ENCODE results near the gene SPRYD3.
A peak's percentile ranks its signal among the peaks of the same experiment; 100 is the strongest.

The SPRYD3 gene

GRCh38 chr12:53078425-53079225 lies 565 bp downstream of the SPRYD3 start (continued):
- no peak for TF ChIP-seq KLF17 (tag by site-specific recombination; IDR thresholded peaks at IDR 0.05)
- TF ChIP-seq ZNF658 (tag by site-specific recombination; IDR thresholded peaks at IDR 0.05), result no peak
- TF ChIP-seq ZNF433 (tag by site-specific recombination; IDR thresholded peaks at IDR 0.05; ENCODE audit: low read depth), result no peak
- TF ChIP-seq ZNF555 (tag by site-specific recombination; conservative IDR thresholded peaks at IDR 0.05), result no peak
- TF ChIP-seq KLF1 (tag by site-specific recombination; IDR thresholded peaks at IDR 0.05), result no peak
- no peak for TF ChIP-seq ZNF629 (tag by site-specific recombination; IDR thresholded peaks at IDR 0.05)
- no peak for TF ChIP-seq AEBP2 (tag by site-specific recombination; IDR thresholded peaks at IDR 0.05; ENCODE audit: borderline replicate concordance)
- TF ChIP-seq ZNF140 (tag by site-specific recombination; IDR thresholded peaks at IDR 0.05), result no peak
- TF ChIP-seq PRDM4 (tag by site-specific recombination; IDR thresholded peaks at IDR 0.05), result no peak
- TF ChIP-seq ZFP69B (tag by site-specific recombination; IDR thresholded peaks at IDR 0.05), result peak; percentile 50; the same call in 1 of the 2 replicates
- TF ChIP-seq ZNF449 (tag by site-specific recombination; IDR thresholded peaks at IDR 0.05), result 0 out of 2 replicates have a peak, but pooled peaks have one; percentile 45
- no peak for TF ChIP-seq ZBTB21 (tag by site-specific recombination; IDR thresholded peaks at IDR 0.05)
- TF ChIP-seq ZNF560 (tag by site-specific recombination; IDR thresholded peaks at IDR 0.05; ENCODE audit: borderline replicate concordance), result no peak
- no peak for TF ChIP-seq ZNF843 (tag by site-specific recombination; IDR thresholded peaks at IDR 0.05)
- no peak for TF ChIP-seq ZNF292 (tag by site-specific recombination; IDR thresholded peaks at IDR 0.05; ENCODE audit: borderline replicate concordance, low read depth)
- no peak for TF ChIP-seq ZNF10 (tag by site-specific recombination; IDR thresholded peaks at IDR 0.05)
- TF ChIP-seq ZBTB20 (tag by site-specific recombination; IDR thresholded peaks at IDR 0.05), result peak; percentile 63; the same call in 1 of the 2 replicates
- no peak for TF ChIP-seq KLF10 (tag by site-specific recombination; IDR thresholded peaks at IDR 0.05)
- TF ChIP-seq ZFP41 (tag by site-specific recombination; IDR thresholded peaks at IDR 0.05; ENCODE audit: borderline replicate concordance), result no peak
- TF ChIP-seq SCRT2 (tag by site-specific recombination; IDR thresholded peaks at IDR 0.05), result peak; percentile 94
- TF ChIP-seq ZBTB48 (tag by site-specific recombination; IDR thresholded peaks at IDR 0.05), result peak; percentile 45
- no peak for TF ChIP-seq PRDM6 (tag by site-specific recombination; IDR thresholded peaks at IDR 0.05)
- 0 out of 2 replicates have a peak, but pooled peaks have one; percentile 35 for TF ChIP-seq ZNF664 (tag by site-specific recombination; IDR thresholded peaks at IDR 0.05)
- no peak for TF ChIP-seq YY2 (tag by site-specific recombination; IDR thresholded peaks at IDR 0.05)
- peak; percentile 49; the same call in 1 of the 2 replicates for TF ChIP-seq MYNN (tag by site-specific recombination; IDR thresholded peaks at IDR 0.05; ENCODE audit: borderline replicate concordance)
- TF ChIP-seq ZBTB8A (tag by site-specific recombination; IDR thresholded peaks at IDR 0.05), result peak; percentile 80
- TF ChIP-seq ZNF623 (tag by site-specific recombination; IDR thresholded peaks at IDR 0.05), result no peak
- TF ChIP-seq HOXA7 (CRISPR knock-in tag; IDR thresholded peaks at IDR 0.05; ENCODE audit: borderline replicate concordance), result no peak
- TF ChIP-seq ZNF354C (tag by site-specific recombination; IDR thresholded peaks at IDR 0.05; ENCODE audit: borderline replicate concordance, low read depth), result no peak
- TF ChIP-seq ZNF830 (tag by site-specific recombination; IDR thresholded peaks at IDR 0.05; ENCODE audit: low read depth), result no peak
- no peak for TF ChIP-seq HOXD13 (CRISPR knock-in tag; IDR thresholded peaks at IDR 0.05; ENCODE audit: borderline replicate concordance)
